HCT116 (cell line): ENCODE measurements around the gene ALAS2. TPM values are rescaled to one million over a fixed set of nuclear protein-coding genes. Genes with fewer than 3 reads are reported as not detected.

ENCODE experiments used
- ATAC-seq: fragments of 200-7000 bp; cut with Tn5 transposase; 2 replicates; pipeline ENCODE4 v1.9.1; 2020; ENCODE audit warnings: mild to moderate bottlenecking, moderate library complexity
- BruUV-seq: library from RNA; stranded (reverse); fragments of 400-500 nt; replicated peaks from 2 replicates; lab custom pipeline; 2021; lab: Mats Ljungman, UMichigan
- CTCF ChIA-PET: fragments of 300-600 bp; sonication (Branson Sonifier 250); formaldehyde crosslinking; loops from one replicate; lab custom pipeline; 2021; ENCODE audit warnings: antibody characterized with exemption; lab: Charles Lee
- POLR2A ChIA-PET: fragments of 300-600, 350-600 bp; sonication (Branson Sonifier 250); formaldehyde crosslinking; loops from one replicate; lab custom pipeline; 2021; ENCODE audit warnings: antibody characterized with exemption; lab: Charles Lee
- RAD21 ChIA-PET, 2 experiments: fragments of 300-600 bp; sonication (Branson Sonifier 250); formaldehyde crosslinking; loops; one replicate each; lab custom pipeline; 2023; ENCODE audit warnings: low total read pairs in 2 of 2; ENCODE audit not compliant: uncharacterized antibody in 2 of 2, unreplicated experiment in 2 of 2, low non-redundant PET in 1 of 2; lab: Charles Lee
- DNase-seq: peaks from one replicate; pipeline ENCODE4 v3.0.0-alpha.2; 2010; ENCODE audit warnings: low read depth, low spot score
- H2AFZ ChIP-seq: fragments of 200-600 bp; shearing (Covaris generic), sonication (generic); 2 replicates; pipeline ENCODE4 v1.6.1; 2017; ENCODE audit warnings: low read depth, mixed run types, mixed read lengths, antibody characterized with exemption, low read length; ENCODE audit not compliant: poor library complexity, severe bottlenecking
- H3K27ac ChIP-seq: 2 replicates; pipeline ENCODE4 v1.5.1; 2012; ENCODE audit warnings: low read depth, low read length
- H3K27me3 ChIP-seq: fragments of 200-600 bp; sonication (generic); 2 replicates; pipeline ENCODE4 v1.6.1; 2016; ENCODE audit warnings: mixed run types, low read length, mixed read lengths; ENCODE audit not compliant: insufficient read depth
- H3K36me3 ChIP-seq, 2 experiments: fragments of 200-500 bp in 1 of 2; fragments of 200-600 bp in 1 of 2; sonication (Bioruptor generic) in 1 of 2; sonication (generic) in 1 of 2; 2 replicates each; pipeline versions ENCODE4 v1.5.1 to v1.6.1; 2014 to 2016; ENCODE audit warnings: low read length in 2 of 2, inconsistent platforms in 1 of 2, mixed read lengths in 1 of 2, mixed run types in 1 of 2; ENCODE audit not compliant: insufficient read depth in 2 of 2, control insufficient read depth in 1 of 2
- H3K4me1 ChIP-seq, 2 experiments: fragments of 200-600 bp in 1 of 2; sonication (generic) in 1 of 2; 2 replicates each; pipeline versions ENCODE4 v1.5.1 to v1.6.1; 2012 to 2017; ENCODE audit warnings: low read length in 2 of 2, inconsistent platforms in 1 of 2, mild to moderate bottlenecking in 1 of 2, mixed read lengths in 1 of 2, mixed run types in 1 of 2, moderate library complexity in 1 of 2; ENCODE audit not compliant: insufficient read depth in 2 of 2, control insufficient read depth in 1 of 2
- H3K4me2 ChIP-seq: fragments of 200-600 bp; sonication (generic); 2 replicates; pipeline ENCODE4 v1.6.1; 2017; ENCODE audit warnings: mixed run types, low read length, mixed read lengths
- H3K4me3 ChIP-seq, 2 experiments: fragments of 200-600 bp in 1 of 2; sonication (generic) in 1 of 2; replicated peaks in 1 of 2; 2 replicates each; pipeline ENCODE4 v1.5.1; 2011 to 2016; ENCODE audit warnings: low read length in 2 of 2, control low read depth in 1 of 2, low read depth in 1 of 2, mild to moderate bottlenecking in 1 of 2, mixed read lengths in 1 of 2, mixed run types in 1 of 2
- H3K79me2 ChIP-seq: fragments of 200-600 bp; sonication (generic); 2 replicates; pipeline ENCODE4 v1.6.1; 2017; ENCODE audit warnings: mild to moderate bottlenecking, mixed run types, low read length, moderate library complexity, mixed read lengths; ENCODE audit not compliant: insufficient read depth
- H3K9ac ChIP-seq: fragments of 200-600 bp; sonication (generic); 2 replicates; pipeline ENCODE4 v1.6.1; 2016; ENCODE audit warnings: low read length, mixed read lengths
- H3K9me2 ChIP-seq: fragments of 200-600 bp; sonication (generic), shearing (Covaris generic); 2 replicates; pipeline ENCODE4 v1.6.1; 2017; ENCODE audit warnings: mixed run types, mild to moderate bottlenecking, moderate library complexity; ENCODE audit not compliant: insufficient read depth
- H3K9me3 ChIP-seq, 2 experiments: fragments of 200-500 bp in 1 of 2; fragments of 200-600 bp in 1 of 2; sonication (Bioruptor generic) in 1 of 2; sonication (generic) in 1 of 2; 2 replicates each; pipeline ENCODE4 v1.6.1; 2014 to 2017; ENCODE audit warnings: low read length in 2 of 2, mixed read lengths in 2 of 2, inconsistent platforms in 1 of 2, low read depth in 1 of 2, mild to moderate bottlenecking in 1 of 2, mixed run types in 1 of 2, moderate library complexity in 1 of 2; ENCODE audit not compliant: control insufficient read depth in 1 of 2, insufficient read depth in 1 of 2
- H4K20me1 ChIP-seq: fragments of 200-600 bp; sonication (generic), shearing (Covaris generic); 2 replicates; pipeline ENCODE4 v1.6.1; 2017; ENCODE audit warnings: mixed run types, mild to moderate bottlenecking, moderate library complexity; ENCODE audit not compliant: insufficient read depth
- CBX3 ChIP-seq: IDR thresholded peaks from 2 replicates; pipeline ENCODE4 v1.6.1; 2012; ENCODE audit warnings: low read depth
- CEBPB ChIP-seq: IDR thresholded peaks from 2 replicates; pipeline ENCODE4 v1.6.1; 2012; ENCODE audit warnings: low read depth
- EGR1 ChIP-seq: IDR thresholded peaks from 2 replicates; pipeline ENCODE4 v1.6.1; 2012; ENCODE audit warnings: low read depth
- EZH2 ChIP-seq: fragments of 200-600 bp; sonication (generic); IDR thresholded peaks from 2 replicates; pipeline ENCODE4 v1.6.1; 2017; ENCODE audit warnings: antibody characterized with exemption, mixed run types
- EZH2phosphoT487 ChIP-seq: fragments of 200-600 bp; IDR thresholded peaks from 2 replicates; pipeline ENCODE4 v1.6.1; 2018; ENCODE audit warnings: antibody characterized with exemption, borderline replicate concordance
- FOSL1 ChIP-seq: IDR thresholded peaks from 2 replicates; pipeline ENCODE4 v1.6.1; 2012; ENCODE audit warnings: low read depth
- JUND ChIP-seq: IDR thresholded peaks from 2 replicates; pipeline ENCODE4 v1.6.1; 2012
- POLR2A ChIP-seq: IDR thresholded peaks from 2 replicates; pipeline ENCODE4 v1.7.0; 2011; ENCODE audit warnings: borderline replicate concordance; ENCODE audit not compliant: insufficient read depth, insufficient read length; ENCODE audit errors: extremely low read depth
- POLR2AphosphoS5 ChIP-seq: IDR thresholded peaks from 2 replicates; pipeline ENCODE4 v1.6.1; 2011; ENCODE audit warnings: mild to moderate bottlenecking, low read depth, low read length, moderate library complexity
- RAD21 ChIP-seq: IDR thresholded peaks from 2 replicates; pipeline ENCODE4 v1.6.1; 2012; ENCODE audit warnings: low read depth, mild to moderate bottlenecking
- REST ChIP-seq: IDR thresholded peaks from 2 replicates; pipeline ENCODE4 v1.6.1; 2012; ENCODE audit warnings: low read depth
- SIN3A ChIP-seq: IDR thresholded peaks from 2 replicates; pipeline ENCODE4 v1.6.1; 2012; ENCODE audit warnings: low read depth
- SP1 ChIP-seq: IDR thresholded peaks from 2 replicates; pipeline ENCODE4 v1.6.1; 2012; ENCODE audit warnings: low read depth
- TCF7L2 ChIP-seq: IDR thresholded peaks from 2 replicates; pipeline ENCODE4 v1.7.0; 2011; ENCODE audit warnings: borderline replicate concordance, inconsistent platforms; ENCODE audit not compliant: insufficient read depth, insufficient read length; ENCODE audit errors: extremely low read depth
- YY1 ChIP-seq: IDR thresholded peaks from 2 replicates; pipeline ENCODE4 v1.6.1; 2011; ENCODE audit warnings: low read length, low read depth, moderate library complexity, mild to moderate bottlenecking; ENCODE audit not compliant: insufficient replicate concordance; ENCODE audit errors: extremely low read depth
- ZFX ChIP-seq: fragments of 450-650 bp; IDR thresholded peaks from 2 replicates; pipeline ENCODE4 v1.6.1; 2017
- ZNF274 ChIP-seq: fragments of 200-500 bp; sonication (Bioruptor generic); IDR thresholded peaks from 2 replicates; pipeline ENCODE4 v1.6.1; 2014; ENCODE audit warnings: mild to moderate bottlenecking, low read depth, low read length, inconsistent platforms
- intact Hi-C: fragments of 100-400 bp; cut with micrococcal nuclease; formaldehyde crosslinking; loops from 2 replicates; pipeline ENCODE4 v1.10.0; 2022
- total RNA-seq: library from RNA; stranded (reverse); gene quantifications from one replicate; pipeline ENCODE4 v1.2.1, GENCODE V29; 2021; ENCODE audit not compliant: unreplicated experiment
- TF ChIP-seq, protein P1 (sequence below): IDR thresholded peaks from 2 replicates; pipeline ENCODE4 v1.6.1; 2011; ENCODE audit warnings: mild to moderate bottlenecking, low read length, moderate library complexity; ENCODE audit not compliant: insufficient replicate concordance; ENCODE audit errors: extremely low read depth

Gene ALAS2
- total RNA-seq, 1 experiment from 2014 or later = not detected

GRCh38 chrX:55029291-55029690, 1.5 kb downstream of the ALAS2 start:
- no TSS peak for BruUV-seq
- no peaks in the 10 kb centered on the region for H3K36me3 ChIP-seq
- no peak for DNase-seq

More at GRCh38 chrX:55029291-55029690, 1.5 kb downstream of the ALAS2 start:
- intact Hi-C loops = no loop called here
- no peak overlapping the region for H2AFZ ChIP-seq
- ChIA-PET CTCF (no interaction called here), POLR2A (no interaction called here), RAD21 (no interaction called here)
- ATAC-seq = no peak
- H3K4me2 ChIP-seq = no peak overlapping the region
- no peak overlapping the region for H3K9ac ChIP-seq
- no peak overlapping the region for H3K27ac ChIP-seq
- H4K20me1 ChIP-seq = no peaks in the 10 kb centered on the region
- H3K9me3 ChIP-seq = no peaks in the 10 kb centered on the region
- H3K9me2 ChIP-seq = no peaks in the 10 kb centered on the region
- H3K27me3 ChIP-seq = no peaks in the 10 kb centered on the region
- H3K79me2 ChIP-seq = no peaks in the 10 kb centered on the region
- TF ChIP-seq YY1 (no peak), SP1 (no peak), CEBPB (no peak), FOSL1 (no peak), SIN3A (no peak), EZH2 (no peak), POLR2A (no peak), ZFX (no peak), CBX3 (no peak), EZH2phosphoT487 (no peak), JUND (no peak), REST (no peak), POLR2AphosphoS5 (no peak), TCF7L2 (no peak), ZNF274 (no peak), EGR1 (no peak), RAD21 (no peak)
- TF ChIP-seq, protein P1, sequence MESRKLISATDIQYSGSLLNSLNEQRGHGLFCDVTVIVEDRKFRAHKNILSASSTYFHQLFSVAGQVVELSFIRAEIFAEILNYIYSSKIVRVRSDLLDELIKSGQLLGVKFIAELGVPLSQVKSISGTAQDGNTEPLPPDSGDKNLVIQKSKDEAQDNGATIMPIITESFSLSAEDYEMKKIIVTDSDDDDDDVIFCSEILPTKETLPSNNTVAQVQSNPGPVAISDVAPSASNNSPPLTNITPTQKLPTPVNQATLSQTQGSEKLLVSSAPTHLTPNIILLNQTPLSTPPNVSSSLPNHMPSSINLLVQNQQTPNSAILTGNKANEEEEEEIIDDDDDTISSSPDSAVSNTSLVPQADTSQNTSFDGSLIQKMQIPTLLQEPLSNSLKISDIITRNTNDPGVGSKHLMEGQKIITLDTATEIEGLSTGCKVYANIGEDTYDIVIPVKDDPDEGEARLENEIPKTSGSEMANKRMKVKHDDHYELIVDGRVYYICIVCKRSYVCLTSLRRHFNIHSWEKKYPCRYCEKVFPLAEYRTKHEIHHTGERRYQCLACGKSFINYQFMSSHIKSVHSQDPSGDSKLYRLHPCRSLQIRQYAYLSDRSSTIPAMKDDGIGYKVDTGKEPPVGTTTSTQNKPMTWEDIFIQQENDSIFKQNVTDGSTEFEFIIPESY = no peak
- H3K4me3 ChIP-seq = no peak overlapping the region
- H3K4me1 ChIP-seq = peaks cover 0 to 6% of the 10 kb centered on the region in 2 experiments; a peak in 1 of 4 replicates
